Stimulated activated CD8-positive, alpha-beta memory T cell treated with anti-CD3 and anti-CD28 coated beads, Interleukin-15, amount 100 ng/mL, for 1 hour (primary cell): ENCODE results near the gene MTO1.
"Not testable (repeated sequence)": the region's sequence is repeated elsewhere in the genome, so short reads cannot be mapped to it uniquely, and the experiment has no call there.

Source experiments
- DNase-seq: peaks from one replicate; pipeline ENCODE4 v3.0.0-alpha.2; 2020; ENCODE audit warnings: low read depth

The MTO1 gene

GRCh38 chr6:73461537-73462350 lies at the start of gene MTO1:
MTO1 (plus strand) TSS chr6:73461737; CDS start chr6:73461855, 118 bp downstream.
- peak; percentile 64 for DNase-seq

- no peak for DNase-seq
Observed at GRCh38 chr6:73413102-73413501, 48.4 kb upstream of the MTO1 start.

GRCh38 chr6:73418081-73418741 lies 43.3 kb upstream of the MTO1 start:
- no peak for DNase-seq

GRCh38 chr6:73421534-73421933 lies 40.0 kb upstream of the MTO1 start:
- no peak for DNase-seq

GRCh38 chr6:73435236-73435635 lies 26.3 kb upstream of the MTO1 start:
- DNase-seq: no peak

GRCh38 chr6:73443555-73443954 lies 18.0 kb upstream of the MTO1 start:
- DNase-seq: no peak

GRCh38 chr6:73451223-73452106 lies 10.1 kb upstream of the MTO1 start:
- no peak for DNase-seq

GRCh38 chr6:73452107-73452461 lies 9.5 kb upstream of the MTO1 start, which contains the start of gene CGAS:
CGAS (minus strand) TSS chr6:73452297; CDS start chr6:73452181, 116 bp downstream.
- peak; percentile 52 for DNase-seq

GRCh38 chr6:73455865-73456629 lies 5.5 kb upstream of the MTO1 start:
- DNase-seq: no peak

GRCh38 chr6:73459474-73459873 lies 2.1 kb upstream of the MTO1 start:
- not testable (repeated sequence) for DNase-seq

GRCh38 chr6:73460056-73460455 lies 1.5 kb upstream of the MTO1 start:
- DNase-seq: no peak

- no peak for DNase-seq
Observed at GRCh38 chr6:73471686-73472290, 10.3 kb downstream of the MTO1 start.

GRCh38 chr6:73476723-73477122 lies 15.2 kb downstream of the MTO1 start:
- DNase-seq: no peak

GRCh38 chr6:73477407-73477806 lies 15.9 kb downstream of the MTO1 start:
- DNase-seq: no peak

- no peak for DNase-seq
Observed at GRCh38 chr6:73481969-73482368, 20.4 kb downstream of the MTO1 start.

GRCh38 chr6:73484438-73484837 lies 22.9 kb downstream of the MTO1 start:
- no peak for DNase-seq

GRCh38 chr6:73487473-73487872 lies 25.9 kb downstream of the MTO1 start:
- no peak for DNase-seq

- DNase-seq: no peak
Observed at GRCh38 chr6:73491377-73491776, 29.8 kb downstream of the MTO1 start.

GRCh38 chr6:73497915-73498314 lies 36.4 kb downstream of the MTO1 start:
- no peak for DNase-seq

GRCh38 chr6:73503027-73503772 lies 41.7 kb downstream of the MTO1 start:
- no peak for DNase-seq

- DNase-seq: no peak
Observed at GRCh38 chr6:73504160-73504559, 42.6 kb downstream of the MTO1 start.
